WTC11 (cell line): ENCODE results near the gene EMSY. TPM values are rescaled to one million over a fixed set of nuclear protein-coding genes. Genes with fewer than 3 reads are reported as not detected.

Source experiments
- ATAC-seq: fragments of 200-7000 bp; cut with Tn5 transposase; 2 replicates; pipeline ENCODE4 v1.10.0; 2021; ENCODE audit warnings: mild to moderate bottlenecking, moderate library complexity
- CTCF ChIA-PET: fragments of 300-600 bp; sonication (Branson Sonifier 250); formaldehyde crosslinking; loops from one replicate; lab custom pipeline; 2021; ENCODE audit warnings: antibody characterized with exemption; lab: Charles Lee
- POLR2A ChIA-PET: fragments of 350-600 bp; sonication (Branson Sonifier 250); formaldehyde crosslinking; loops from one replicate; lab custom pipeline; 2021; ENCODE audit warnings: antibody characterized with exemption; lab: Charles Lee
- DNase-seq: peaks from one replicate; pipeline ENCODE4 v3.0.0; 2021; ENCODE audit warnings: low spot score
- H3K27ac Mint-ChIP-seq: 2 replicates; pipeline ENCODE4 v1.8.0; 2021; ENCODE audit warnings: mixed read lengths
- H3K27me3 Mint-ChIP-seq: 2 replicates; pipeline ENCODE4 v1.8.0; 2021; ENCODE audit warnings: low read depth, mild to moderate bottlenecking, moderate library complexity, mixed read lengths
- H3K36me3 Mint-ChIP-seq: 2 replicates; pipeline ENCODE4 v1.8.0; 2021; ENCODE audit warnings: mixed read lengths
- H3K4me1 Mint-ChIP-seq: 2 replicates; pipeline ENCODE4 v1.8.0; 2022; ENCODE audit warnings: mixed read lengths
- H3K4me3 Mint-ChIP-seq: 2 replicates; pipeline ENCODE4 v1.8.0; 2021; ENCODE audit warnings: mild to moderate bottlenecking, moderate library complexity, mixed read lengths
- H3K9me3 Mint-ChIP-seq: 2 replicates; pipeline ENCODE4 v1.8.0; 2021; ENCODE audit warnings: mixed read lengths
- AR ChIP-seq: fragments of 250-450 bp; sonication (Bioruptor Pico); IDR thresholded peaks from 2 replicates; pipeline ENCODE4 v1.9.0; 2021; ENCODE audit warnings: mild to moderate bottlenecking
- E2F1 ChIP-seq: sonication (generic); formaldehyde crosslinking; IDR thresholded peaks from 2 replicates; pipeline ENCODE4 v1.8.0; 2022; ENCODE audit warnings: mild to moderate bottlenecking, missing genetic modification reagents
- E2F5 ChIP-seq: sonication (generic); formaldehyde crosslinking; IDR thresholded peaks from 2 replicates; pipeline ENCODE4 v1.8.1; 2022; ENCODE audit warnings: mild to moderate bottlenecking, moderate library complexity, missing genetic modification reagents
- EMX1 ChIP-seq: fragments of 250-450 bp; sonication (Bioruptor Pico); IDR thresholded peaks from 2 replicates; pipeline ENCODE4 v1.8.0; 2021; ENCODE audit warnings: mild to moderate bottlenecking
- FOXP1 ChIP-seq: sonication (generic); formaldehyde crosslinking; IDR thresholded peaks from 2 replicates; pipeline ENCODE4 v1.8.0; 2022; ENCODE audit warnings: missing genetic modification reagents, mild to moderate bottlenecking, moderate library complexity, borderline replicate concordance
- FOXP4 ChIP-seq: sonication (generic); formaldehyde crosslinking; IDR thresholded peaks from 2 replicates; pipeline ENCODE4 v1.8.0; 2022; ENCODE audit warnings: mild to moderate bottlenecking, missing genetic modification reagents
- GTF2I ChIP-seq: fragments of 250-450 bp; sonication (Bioruptor Pico); conservative IDR thresholded peaks from 2 replicates; pipeline ENCODE4 v1.4.0; 2021; ENCODE audit warnings: mild to moderate bottlenecking
- JUN ChIP-seq: sonication (generic); formaldehyde crosslinking; IDR thresholded peaks from 2 replicates; pipeline ENCODE4 v1.8.0; 2023; ENCODE audit warnings: mild to moderate bottlenecking, missing genetic modification reagents
- MAX ChIP-seq: sonication (generic); formaldehyde crosslinking; IDR thresholded peaks from 2 replicates; pipeline ENCODE4 v1.8.0; 2022; ENCODE audit warnings: mild to moderate bottlenecking, missing genetic modification reagents
- MLX ChIP-seq: sonication (generic); formaldehyde crosslinking; IDR thresholded peaks from 2 replicates; pipeline ENCODE4 v1.8.1; 2023; ENCODE audit warnings: mild to moderate bottlenecking, missing genetic modification reagents, moderate library complexity
- PRDM15 ChIP-seq: sonication (generic); formaldehyde crosslinking; IDR thresholded peaks from 2 replicates; pipeline ENCODE4 v1.8.0; 2022; ENCODE audit warnings: missing genetic modification reagents
- RELA ChIP-seq: sonication (generic); formaldehyde crosslinking; IDR thresholded peaks from 2 replicates; pipeline ENCODE4 v1.8.1; 2022; ENCODE audit warnings: missing genetic modification reagents, mild to moderate bottlenecking, borderline replicate concordance
- SOX15 ChIP-seq: fragments of 250-450 bp; sonication (Bioruptor Pico); IDR thresholded peaks from 2 replicates; pipeline ENCODE4 v1.9.0; 2021; ENCODE audit warnings: mild to moderate bottlenecking
- USF1 ChIP-seq: sonication (generic); formaldehyde crosslinking; IDR thresholded peaks from 2 replicates; pipeline ENCODE4 v1.8.0; 2022; ENCODE audit warnings: mild to moderate bottlenecking, missing genetic modification reagents
- ZNF121 ChIP-seq: sonication (generic); formaldehyde crosslinking; IDR thresholded peaks from 2 replicates; pipeline ENCODE4 v1.8.0; 2023; ENCODE audit warnings: missing genetic modification reagents
- ZNF232 ChIP-seq: sonication (generic); formaldehyde crosslinking; IDR thresholded peaks from 2 replicates; pipeline ENCODE4 v1.8.0; 2022; ENCODE audit warnings: mild to moderate bottlenecking, missing genetic modification reagents
- ZNF263 ChIP-seq: sonication (generic); formaldehyde crosslinking; IDR thresholded peaks from 2 replicates; pipeline ENCODE4 v1.8.1; 2022; ENCODE audit warnings: low read depth, mild to moderate bottlenecking, moderate library complexity, missing genetic modification reagents
- total RNA-seq: library from RNA; stranded (reverse); gene quantifications from 3 replicates; pipeline ENCODE4 v1.2.3, GENCODE V29; 2021

EMSY gene
- total RNA-seq, 1 experiment from 2014 or later = 31.1 TPM

GRCh38 chr11:76559346-76559745 lies 114.5 kb downstream of the EMSY start:
- DNase-seq (no peak), ATAC-seq (no peak)
- Mint-ChIP-seq H3K4me1 (no peaks in the 10 kb centered on the region), H3K27me3 (no peaks in the 10 kb centered on the region), H3K9me3 (no peaks in the 10 kb centered on the region), H3K36me3 (no peaks in the 10 kb centered on the region), H3K27ac (no peak overlapping the region), H3K4me3 (no peak overlapping the region)
- CTCF ChIA-PET = no interaction called here
- TF ChIP-seq ZNF263 (CRISPR knock-in tag) = no peak
- TF ChIP-seq MAX (CRISPR knock-in tag) = no peak
- no peak for TF ChIP-seq E2F5 (CRISPR knock-in tag)
- TF ChIP-seq PRDM15 = no peak
- no peak for TF ChIP-seq FOXP1 (CRISPR knock-in tag)
- no peak for TF ChIP-seq USF1 (CRISPR knock-in tag)
- TF ChIP-seq MLX (CRISPR knock-in tag) = no peak
- TF ChIP-seq E2F1 = no peak
- no peak for TF ChIP-seq AR
- TF ChIP-seq RELA (CRISPR knock-in tag) = no peak
- TF ChIP-seq EMX1 (CRISPR knock-in tag) = no peak
- TF ChIP-seq JUN (CRISPR knock-in tag) = no peak
- no peak for TF ChIP-seq SOX15 (CRISPR knock-in tag)
- TF ChIP-seq ZNF121 (CRISPR knock-in tag) = no peak
- no peak for TF ChIP-seq GTF2I
- no peak for TF ChIP-seq FOXP4 (CRISPR knock-in tag)
- no peak for TF ChIP-seq ZNF232 (CRISPR knock-in tag)
- POLR2A ChIA-PET = no interaction called here
